Esophagus squamous epithelium (tissue), 4 donors: ENCODE data around the gene ZIC4.

ENCODE experiments used
- CTCF ChIP-seq, 6 experiments: fragments of 450-650 bp in 4 of 6; fragments of 200-600 bp in 2 of 6; sonication (generic) in 2 of 6; IDR thresholded peaks; one replicate each; pipeline ENCODE4 v1.5.1; 2016 to 2019; ENCODE audit warnings: antibody characterized with exemption in 6 of 6, mild to moderate bottlenecking in 4 of 6, moderate library complexity in 4 of 6
- POLR2A ChIP-seq, 4 donors: fragments of 450-650 bp; IDR thresholded peaks; one replicate each; pipeline ENCODE4 v1.6.1; 2017; ENCODE audit warnings: antibody characterized with exemption in 4 of 4, mild to moderate bottlenecking in 4 of 4, moderate library complexity in 3 of 4

DNA sequence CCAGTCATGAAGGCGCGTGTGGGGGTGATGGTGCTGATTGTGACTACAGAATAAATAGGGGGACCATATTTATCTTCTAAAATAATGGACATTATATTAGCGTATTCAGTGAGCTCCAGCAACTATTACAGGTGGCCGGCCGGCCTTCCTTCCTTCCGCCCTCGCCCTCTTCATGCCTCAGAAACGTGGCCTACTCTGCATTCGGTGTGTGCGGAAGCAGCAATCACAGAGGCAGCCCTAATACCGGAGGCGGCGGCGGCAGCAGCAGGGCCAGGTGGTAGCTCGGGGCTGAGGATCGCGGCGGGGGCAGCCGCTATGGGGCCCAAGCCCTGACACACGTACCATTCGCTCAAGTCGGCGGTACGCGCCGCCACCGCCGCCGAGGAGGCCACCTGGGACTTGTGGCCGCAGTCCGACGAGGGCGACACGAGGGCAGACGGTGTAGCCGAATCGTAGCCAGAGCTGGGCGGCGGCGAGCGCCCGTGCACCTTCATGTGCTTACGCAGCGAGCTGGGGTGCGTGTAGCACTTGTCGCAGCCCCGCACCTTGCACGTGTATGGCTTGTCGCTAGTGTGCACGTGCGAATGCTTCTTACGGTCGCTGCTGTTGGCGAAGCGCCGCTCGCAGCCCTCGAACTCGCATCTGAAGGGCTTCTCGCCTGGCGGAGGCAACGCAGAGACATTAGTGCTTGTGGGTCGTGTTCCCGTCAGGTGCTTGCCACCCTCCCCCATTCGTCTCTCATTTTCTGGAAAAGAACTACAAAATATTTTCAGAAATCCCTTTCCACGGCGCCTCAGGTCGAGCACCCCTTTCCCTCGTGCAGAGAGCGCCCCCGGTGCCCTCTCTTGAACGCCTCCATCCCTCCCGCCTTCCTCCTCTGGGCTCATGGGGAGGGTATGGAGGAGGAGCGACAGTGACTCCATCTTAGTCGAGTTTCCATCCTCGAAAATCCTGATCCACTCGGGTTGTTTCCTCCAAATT lies 15.5 kb downstream of the ZIC4 start:
- TF ChIP-seq POLR2A (IDR thresholded peaks at IDR 0.05) (no peak), CTCF (IDR thresholded peaks at IDR 0.05) (no peak)
